T-helper 1 cell treated with Interleukin-12 subunit alpha and Interleukin-12 subunit beta and Interleukin-4 antibody, amounts not matched to agents 30 μg/mL and 1 μg/mL, for 36 hours (primary cell): ENCODE measurements around the gene KHK.
A peak's percentile ranks its signal among the peaks of the same experiment; 100 is the strongest.

Experiments used
- H3K27ac Mint-ChIP-seq: one replicate; pipeline ENCODE4 v1.8.0; 2021; ENCODE audit warnings: mild to moderate bottlenecking, mixed read lengths
- H3K27me3 Mint-ChIP-seq: one replicate; pipeline ENCODE4 v1.8.0; 2021; ENCODE audit warnings: low read depth, mixed read lengths
- H3K36me3 Mint-ChIP-seq: one replicate; pipeline ENCODE4 v1.8.0; 2021; ENCODE audit warnings: low read depth, mixed read lengths
- H3K4me1 Mint-ChIP-seq: one replicate; pipeline ENCODE4 v1.8.0; 2021; ENCODE audit warnings: low read depth, mixed read lengths
- H3K4me3 Mint-ChIP-seq: one replicate; pipeline ENCODE4 v1.8.0; 2021; ENCODE audit warnings: mild to moderate bottlenecking, moderate library complexity, mixed read lengths
- H3K9me3 Mint-ChIP-seq: one replicate; pipeline ENCODE4 v1.8.0; 2021; ENCODE audit warnings: mixed read lengths

The KHK gene

DNA sequence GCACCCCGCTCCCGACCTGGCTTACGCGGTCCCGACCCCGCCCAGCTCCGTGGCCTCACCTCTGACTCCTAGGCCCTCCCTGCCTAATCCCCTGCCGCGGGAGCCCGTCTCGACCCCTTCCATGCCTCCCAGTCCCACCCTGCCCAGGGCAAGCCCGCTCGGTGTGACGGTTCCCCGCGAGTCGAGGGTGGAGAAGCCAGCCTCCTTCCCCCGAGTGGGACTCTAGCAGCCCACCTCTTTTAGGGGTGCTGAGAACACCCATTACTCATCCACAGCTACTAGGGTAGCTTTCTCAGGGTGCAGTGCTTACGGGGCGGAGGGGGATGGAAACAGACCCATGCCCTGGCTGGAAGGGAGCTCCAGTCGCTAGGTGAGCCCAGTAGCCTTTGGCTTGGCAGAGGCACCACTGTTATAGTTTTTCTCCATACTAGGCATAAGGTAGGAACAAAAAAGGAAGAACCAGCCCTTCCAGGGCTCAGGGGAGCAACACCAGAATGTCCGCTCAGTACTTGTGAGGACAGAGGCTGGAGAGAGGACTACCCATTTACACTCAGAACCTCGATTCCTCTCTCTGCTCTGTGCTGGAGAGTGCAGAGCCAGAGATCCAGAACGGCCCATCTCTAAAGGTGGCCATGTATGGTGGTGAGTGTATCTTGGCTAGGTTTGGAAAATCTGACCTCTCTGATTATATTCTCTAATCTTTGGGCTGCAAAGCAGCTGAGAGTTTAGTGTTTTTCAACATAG is 34.5 kb upstream of the KHK start:
- H3K36me3 Mint-ChIP-seq: peaks cover 25% of the 10 kb centered on the region
- peak overlapping the region; percentile 74 for H3K27ac Mint-ChIP-seq
- peak overlapping the region; percentile 88 for H3K4me3 Mint-ChIP-seq
- H3K9me3 Mint-ChIP-seq: peaks cover 3% of the 10 kb centered on the region
- H3K4me1 Mint-ChIP-seq: peaks cover 26% of the 10 kb centered on the region
- H3K27me3 Mint-ChIP-seq: peaks cover 11% of the 10 kb centered on the region

DNA sequence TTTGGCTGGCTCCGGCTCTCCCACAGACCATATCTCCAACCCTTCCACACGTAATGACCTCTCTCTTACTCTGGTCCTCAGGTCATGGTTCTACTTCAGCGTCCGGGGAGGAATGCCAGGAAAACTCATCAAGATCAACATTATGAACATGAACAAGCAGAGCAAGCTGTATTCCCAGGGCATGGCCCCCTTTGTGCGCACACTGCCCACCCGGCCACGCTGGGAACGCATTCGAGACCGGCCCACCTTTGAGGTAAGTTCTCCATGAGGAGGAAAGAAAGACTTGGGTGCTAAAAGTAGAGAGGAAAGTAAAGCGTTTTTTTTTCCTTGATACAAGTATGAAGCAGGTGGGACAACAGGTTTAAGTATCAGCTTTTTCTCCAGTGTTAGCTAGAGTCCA is 33.3 kb upstream of the KHK start:
- Mint-ChIP-seq H3K27ac (no peak overlapping the region), H3K27me3 (peaks cover 11% of the 10 kb centered on the region)

DNA sequence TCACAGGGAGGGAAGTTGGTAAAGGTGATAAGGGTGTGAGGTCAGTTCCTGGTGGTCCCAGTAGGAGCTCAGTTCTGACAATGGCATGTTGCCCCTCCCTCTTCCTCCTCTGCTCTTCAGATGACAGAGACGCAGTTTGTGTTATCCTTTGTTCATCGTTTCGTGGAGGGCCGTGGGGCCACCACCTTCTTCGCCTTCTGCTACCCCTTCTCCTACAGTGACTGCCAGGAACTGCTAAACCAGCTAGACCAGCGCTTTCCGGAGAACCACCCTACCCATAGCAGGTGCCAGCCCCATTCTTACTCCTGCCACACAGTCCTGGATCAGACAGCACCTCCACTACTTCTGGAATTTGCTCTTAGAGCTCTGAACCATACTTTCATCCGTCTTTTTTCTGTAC is 32.8 kb upstream of the KHK start:
- Mint-ChIP-seq H3K27ac (no peak overlapping the region), H3K9me3 (peaks cover 3% of the 10 kb centered on the region), H3K27me3 (peaks cover 11% of the 10 kb centered on the region), H3K4me1 (peaks cover 20% of the 10 kb centered on the region), H3K36me3 (peaks cover 22% of the 10 kb centered on the region), H3K4me3 (peak overlapping the region; percentile 2)

More for the DNA sequence above, 33.3 kb upstream of the KHK start:
- peaks cover 3% of the 10 kb centered on the region for H3K9me3 Mint-ChIP-seq
- peaks cover 22% of the 10 kb centered on the region for H3K36me3 Mint-ChIP-seq
- H3K4me3 Mint-ChIP-seq: peak overlapping the region; percentile 28
- H3K4me1 Mint-ChIP-seq: peaks cover 20% of the 10 kb centered on the region

DNA sequence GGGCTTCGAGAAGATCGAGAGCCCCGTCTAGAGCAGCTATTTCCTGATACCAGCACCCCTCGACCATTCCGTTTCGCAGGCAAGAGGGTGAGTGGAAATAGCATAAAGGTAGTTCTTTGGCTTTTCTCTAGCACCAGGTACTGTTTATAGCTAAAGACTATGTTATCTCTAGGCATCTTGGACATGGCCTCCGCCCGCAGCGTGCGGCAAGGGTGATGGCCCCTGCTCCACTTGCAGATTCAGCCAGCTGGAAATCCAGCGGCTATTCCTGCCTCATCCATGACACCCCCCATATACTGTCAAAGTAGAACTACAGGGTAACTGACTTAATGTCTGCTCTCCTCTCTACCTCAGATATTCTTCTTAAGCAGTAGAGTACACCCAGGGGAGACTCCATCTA is 31.9 kb upstream of the KHK start:
- Mint-ChIP-seq H3K4me3 (no peak overlapping the region), H3K4me1 (peaks cover 16% of the 10 kb centered on the region), H3K9me3 (peaks cover 3% of the 10 kb centered on the region), H3K27me3 (peaks cover 11% of the 10 kb centered on the region), H3K27ac (no peak overlapping the region), H3K36me3 (peaks cover 22% of the 10 kb centered on the region)

DNA sequence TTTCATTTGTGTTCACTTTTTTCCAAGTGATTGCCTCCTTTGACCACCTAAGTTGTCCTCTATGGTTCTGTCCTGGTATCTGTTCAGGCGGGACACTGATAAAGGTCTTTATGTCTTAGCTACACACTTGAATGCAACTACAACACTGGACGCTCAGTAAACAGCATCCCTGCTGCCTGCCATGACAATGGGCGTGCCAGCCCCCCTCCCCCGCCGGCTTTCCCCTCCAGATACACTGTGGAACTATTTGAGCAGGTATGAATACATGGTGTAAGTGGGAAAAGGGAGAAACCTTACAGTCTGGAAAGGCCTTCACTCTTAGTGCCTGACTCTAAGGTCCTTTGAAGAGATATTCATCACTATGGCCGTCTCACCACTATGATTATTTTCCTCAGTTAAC is 29.4 kb upstream of the KHK start:
- Mint-ChIP-seq H3K36me3 (peaks cover 18% of the 10 kb centered on the region), H3K27me3 (no peaks in the 10 kb centered on the region), H3K9me3 (no peaks in the 10 kb centered on the region), H3K27ac (no peak overlapping the region), H3K4me3 (no peak overlapping the region), H3K4me1 (peaks cover 6% of the 10 kb centered on the region)

DNA sequence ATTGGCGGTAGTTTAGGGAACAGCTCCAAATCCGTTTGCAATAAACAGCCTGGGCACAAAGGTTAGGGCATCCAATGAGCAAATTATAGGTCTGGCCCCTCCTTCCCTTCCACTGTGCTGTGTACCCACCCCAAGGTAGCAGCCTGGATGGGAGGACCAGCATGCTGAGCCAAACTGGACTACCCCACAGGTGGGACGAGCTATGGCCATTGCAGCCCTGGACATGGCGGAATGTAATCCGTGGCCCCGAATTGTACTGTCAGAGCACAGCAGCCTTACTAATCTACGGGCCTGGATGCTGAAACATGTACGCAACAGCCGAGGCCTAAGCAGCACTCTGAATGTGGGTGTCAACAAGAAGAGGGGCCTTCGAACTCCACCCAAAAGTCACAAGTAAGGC is 28.4 kb upstream of the KHK start:
- peaks cover 8% of the 10 kb centered on the region for H3K4me1 Mint-ChIP-seq
- no peak overlapping the region for H3K27ac Mint-ChIP-seq
- peaks cover 24% of the 10 kb centered on the region for H3K36me3 Mint-ChIP-seq

DNA sequence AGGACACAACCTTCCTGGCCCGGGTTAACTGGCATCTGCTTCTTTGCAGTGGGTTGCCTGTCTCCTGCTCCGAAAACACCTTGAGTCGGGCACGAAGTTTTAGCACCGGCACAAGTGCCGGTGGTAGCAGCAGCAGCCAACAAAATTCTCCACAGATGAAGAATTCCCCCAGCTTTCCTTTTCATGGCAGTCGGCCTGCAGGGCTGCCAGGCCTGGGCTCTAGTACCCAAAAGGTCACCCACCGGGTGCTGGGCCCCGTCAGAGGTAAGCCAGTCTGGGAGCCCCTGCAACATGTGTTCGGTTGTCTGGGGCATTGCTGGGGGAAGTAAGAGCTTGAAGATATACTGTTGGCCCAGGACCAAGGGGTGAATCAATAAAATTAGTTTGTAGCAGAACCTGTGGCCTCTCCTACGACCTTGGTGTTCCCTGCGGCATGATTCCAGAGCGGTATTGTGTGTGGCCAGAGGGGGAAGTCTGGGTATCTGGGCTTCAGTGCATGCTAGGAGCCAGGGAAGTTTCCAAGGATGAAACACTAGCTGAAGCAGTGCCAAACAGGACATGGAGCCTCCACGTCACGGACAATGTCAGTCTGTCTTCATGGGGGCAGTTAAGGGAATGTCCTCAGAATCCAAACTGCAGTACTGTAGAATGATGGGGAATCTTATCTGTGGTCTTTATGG is 27.3 kb upstream of the KHK start:
- Mint-ChIP-seq H3K36me3 (peaks cover 28% of the 10 kb centered on the region), H3K27ac (no peak overlapping the region)

More for the DNA sequence above, 28.4 kb upstream of the KHK start:
- Mint-ChIP-seq H3K27me3 (no peaks in the 10 kb centered on the region), H3K9me3 (no peaks in the 10 kb centered on the region), H3K4me3 (no peak overlapping the region)

DNA sequence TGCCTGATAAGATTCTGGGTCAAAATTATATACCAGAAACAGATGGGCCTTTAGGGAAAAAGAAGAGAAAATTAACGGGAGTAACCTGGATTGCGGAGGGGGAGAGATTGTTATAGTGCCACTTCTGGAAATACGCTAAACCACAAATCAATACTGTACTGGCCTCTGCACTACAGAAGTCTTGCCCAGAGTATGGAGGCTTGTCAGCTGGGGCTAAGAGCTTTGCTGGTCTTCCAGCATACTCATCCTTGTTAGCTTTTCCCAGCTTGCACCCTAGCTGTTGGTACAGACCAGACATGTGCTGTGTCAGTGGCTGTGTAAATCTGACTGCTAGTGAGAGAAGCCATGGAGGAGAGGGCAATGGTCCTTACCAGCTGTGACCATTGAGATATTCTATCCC is 26.2 kb upstream of the KHK start:
- H3K27ac Mint-ChIP-seq: no peak overlapping the region
- H3K27me3 Mint-ChIP-seq: no peaks in the 10 kb centered on the region
- peaks cover 27% of the 10 kb centered on the region for H3K36me3 Mint-ChIP-seq
- H3K4me3 Mint-ChIP-seq: no peak overlapping the region
- peaks cover 7% of the 10 kb centered on the region for H3K4me1 Mint-ChIP-seq
- no peaks in the 10 kb centered on the region for H3K9me3 Mint-ChIP-seq

More for the DNA sequence above, 27.3 kb upstream of the KHK start:
- Mint-ChIP-seq H3K4me1 (peaks cover 5% of the 10 kb centered on the region), H3K4me3 (no peak overlapping the region), H3K27me3 (no peaks in the 10 kb centered on the region), H3K9me3 (no peaks in the 10 kb centered on the region)

DNA sequence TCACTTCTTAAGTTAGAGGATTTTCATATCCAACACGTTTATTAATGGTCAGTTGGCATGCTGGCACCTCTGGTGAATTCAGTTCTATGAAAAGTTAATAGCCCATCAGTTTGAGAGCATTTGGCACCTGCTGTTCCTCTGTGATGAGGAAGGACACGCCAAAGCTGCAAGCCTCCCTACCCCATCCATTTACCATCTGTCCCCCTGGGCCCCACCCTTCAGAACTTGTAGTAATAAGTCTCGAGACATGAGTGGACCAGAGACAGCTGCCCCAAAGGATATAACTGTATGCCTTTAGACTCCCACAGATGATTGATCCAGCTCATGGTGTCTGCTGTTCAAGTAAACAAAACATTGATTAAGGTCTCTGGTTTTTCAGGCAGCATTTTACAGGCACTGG is 21.4 kb upstream of the KHK start:
- no peaks in the 10 kb centered on the region for H3K27me3 Mint-ChIP-seq
- peaks cover 28% of the 10 kb centered on the region for H3K4me1 Mint-ChIP-seq
- H3K36me3 Mint-ChIP-seq: peaks cover 53% of the 10 kb centered on the region
- H3K9me3 Mint-ChIP-seq: no peaks in the 10 kb centered on the region
- no peak overlapping the region for H3K4me3 Mint-ChIP-seq
- no peak overlapping the region for H3K27ac Mint-ChIP-seq

DNA sequence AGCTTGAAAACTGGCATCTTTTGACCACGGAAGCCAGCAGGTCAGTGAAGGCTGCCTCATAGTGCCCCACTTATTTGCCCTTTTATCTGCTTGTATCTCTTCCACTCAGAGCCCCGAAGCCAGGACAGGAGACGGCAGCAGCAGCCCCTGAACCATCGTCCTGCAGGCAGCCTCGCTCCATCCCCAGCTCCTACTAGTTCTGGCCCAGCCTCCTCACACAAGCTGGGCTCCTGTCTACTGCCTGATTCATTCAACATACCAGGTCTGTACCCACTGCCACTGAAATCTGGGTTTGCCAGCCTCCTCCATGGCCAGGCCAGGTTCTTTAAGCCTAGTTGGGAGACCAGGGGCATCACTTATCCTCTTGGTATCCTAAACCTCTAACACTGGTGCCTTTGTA is 19.2 kb upstream of the KHK start:
- H3K4me3 Mint-ChIP-seq: no peak overlapping the region
- H3K27ac Mint-ChIP-seq: no peak overlapping the region
- H3K27me3 Mint-ChIP-seq: no peaks in the 10 kb centered on the region
- H3K4me1 Mint-ChIP-seq: peaks cover 39% of the 10 kb centered on the region
- H3K9me3 Mint-ChIP-seq: no peaks in the 10 kb centered on the region
- H3K36me3 Mint-ChIP-seq: peaks cover 53% of the 10 kb centered on the region

DNA sequence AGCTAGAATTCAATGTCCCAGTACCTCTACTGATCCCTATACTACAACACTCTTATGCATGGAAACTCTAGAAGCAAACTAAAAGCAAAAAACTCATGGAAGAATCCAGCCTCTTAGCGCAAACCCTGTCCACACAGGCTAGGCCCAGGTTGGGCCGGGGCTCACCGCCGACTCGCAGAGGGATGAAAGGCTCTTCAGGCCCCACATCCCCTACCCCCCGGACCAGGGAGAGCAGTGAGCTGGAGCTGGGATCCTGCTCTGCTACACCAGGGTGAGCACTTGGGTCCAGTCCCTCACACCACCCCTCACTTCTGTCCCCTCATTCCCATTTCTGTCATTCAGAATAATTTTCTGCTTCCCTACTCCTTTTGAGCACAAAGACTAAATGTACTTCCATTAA is 17.1 kb upstream of the KHK start:
- peaks cover 50% of the 10 kb centered on the region for H3K4me1 Mint-ChIP-seq
- peak overlapping the region; percentile 98 for H3K4me3 Mint-ChIP-seq
- no peaks in the 10 kb centered on the region for H3K27me3 Mint-ChIP-seq
- H3K36me3 Mint-ChIP-seq: peaks cover 43% of the 10 kb centered on the region
- peak overlapping the region; percentile 38 for H3K27ac Mint-ChIP-seq
- no peaks in the 10 kb centered on the region for H3K9me3 Mint-ChIP-seq

DNA sequence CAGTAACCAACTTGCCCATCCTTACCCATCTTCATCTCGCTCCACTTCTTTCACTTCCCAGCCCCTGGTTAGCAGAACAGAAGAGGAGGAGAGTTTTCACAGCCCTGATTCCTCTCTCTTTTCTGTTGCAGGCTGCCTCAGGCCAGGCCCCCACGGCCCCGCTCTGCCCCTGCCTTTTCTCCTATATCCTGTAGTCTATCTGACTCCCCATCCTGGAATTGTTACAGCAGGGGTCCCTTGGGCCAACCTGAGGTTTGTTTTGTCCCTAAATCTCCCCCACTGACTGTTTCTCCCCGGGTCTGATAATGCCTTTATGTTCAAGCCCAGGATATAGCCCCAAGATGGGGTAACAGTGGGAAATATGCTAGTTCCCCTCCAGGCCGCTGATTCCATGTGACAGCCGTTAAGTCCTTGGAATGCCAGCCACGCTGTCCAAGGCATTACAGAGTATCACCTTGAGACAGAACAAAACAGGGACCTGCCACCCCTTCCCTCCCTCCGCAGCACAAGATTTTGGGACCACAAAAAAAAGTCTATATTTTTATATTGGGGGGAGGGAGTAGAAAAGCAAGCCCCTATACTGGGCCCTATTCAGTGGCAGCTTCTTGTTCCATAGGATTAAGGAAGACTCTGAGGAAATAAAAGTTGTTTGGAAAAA is 16.5 kb upstream of the KHK start:
- Mint-ChIP-seq H3K36me3 (peaks cover 42% of the 10 kb centered on the region), H3K4me1 (peaks cover 57% of the 10 kb centered on the region), H3K27me3 (no peaks in the 10 kb centered on the region)

DNA sequence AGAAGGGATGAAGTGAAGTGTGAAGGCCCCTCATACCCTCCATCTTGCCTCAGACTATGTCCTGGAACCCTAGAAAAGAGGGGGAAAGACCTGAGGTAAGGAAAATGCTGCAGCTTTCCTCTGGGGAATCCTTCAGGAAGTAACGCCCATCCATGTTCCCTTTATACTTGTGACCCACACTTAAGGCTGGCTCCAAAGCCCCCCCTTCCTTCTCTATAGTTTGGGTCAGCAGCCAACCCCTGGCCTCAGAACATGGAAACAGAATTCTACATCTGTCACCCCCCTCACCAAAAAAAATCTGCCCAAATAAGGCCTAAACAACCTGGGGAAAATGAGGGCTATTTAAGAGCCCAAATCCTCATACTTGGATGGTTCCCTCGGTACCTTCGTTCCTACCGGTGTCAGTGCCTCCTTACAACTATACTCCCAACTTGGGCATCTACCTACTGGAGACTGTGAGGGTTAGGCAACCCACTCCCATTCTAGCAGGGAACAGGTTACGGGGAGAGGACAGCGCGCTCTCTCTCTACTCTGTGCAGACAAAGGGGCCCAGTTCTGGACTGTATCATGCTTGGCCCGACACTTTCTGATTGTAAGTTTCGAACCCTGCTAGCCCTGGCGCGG is 15.8 kb upstream of the KHK start:
- peaks cover 56% of the 10 kb centered on the region for H3K4me1 Mint-ChIP-seq
- peak overlapping the region; percentile 98 for H3K4me3 Mint-ChIP-seq
- H3K27me3 Mint-ChIP-seq: no peaks in the 10 kb centered on the region
- peak overlapping the region; percentile 95 for H3K27ac Mint-ChIP-seq
- H3K36me3 Mint-ChIP-seq: peaks cover 38% of the 10 kb centered on the region
- H3K9me3 Mint-ChIP-seq: no peaks in the 10 kb centered on the region

More for the DNA sequence above, 16.5 kb upstream of the KHK start:
- Mint-ChIP-seq H3K27ac (peak overlapping the region; percentile 95), H3K9me3 (no peaks in the 10 kb centered on the region), H3K4me3 (peak overlapping the region; percentile 98)

DNA sequence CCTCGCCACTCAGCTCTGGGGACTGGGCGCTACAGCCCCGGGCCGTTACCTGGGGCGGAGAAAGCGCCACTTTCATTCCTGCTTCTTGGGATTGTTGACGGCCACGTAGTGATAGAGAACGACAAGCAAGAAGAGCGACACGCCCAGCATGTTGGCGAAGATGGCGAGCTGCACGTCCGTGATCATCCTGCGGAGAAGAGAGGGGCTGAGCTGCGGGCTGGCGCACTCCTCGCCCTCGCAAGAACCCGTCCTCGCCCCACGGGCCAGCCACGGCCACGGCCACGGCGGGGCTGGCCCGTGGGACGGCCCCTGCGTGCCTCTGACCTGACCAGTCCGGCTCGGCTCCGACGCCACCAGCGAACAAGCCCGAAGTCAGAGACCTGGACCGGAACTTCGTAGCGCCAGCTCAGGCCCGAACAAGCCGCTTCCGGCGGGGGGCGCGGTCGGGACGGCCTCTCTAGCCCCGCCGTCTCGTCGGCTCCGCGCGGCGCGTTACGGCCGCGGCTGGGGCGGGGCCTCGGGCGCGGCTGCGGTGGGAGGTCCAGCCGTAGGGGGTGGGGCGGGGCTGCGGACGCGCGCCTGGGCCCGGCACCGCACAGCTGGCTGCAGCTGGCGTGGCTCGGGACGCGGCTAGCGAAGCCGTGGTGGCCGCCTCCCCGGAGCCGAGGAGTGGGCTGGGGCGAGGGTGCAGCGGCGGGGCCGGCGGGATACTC is 15.1 kb upstream of the KHK start, which contains the start of gene OST4:
TSS of gene OST4 (minus strand) at position 378 of the 713 bp plus-strand sequence.
- Mint-ChIP-seq H3K9me3 (no peaks in the 10 kb centered on the region), H3K27me3 (no peaks in the 10 kb centered on the region), H3K36me3 (peaks cover 35% of the 10 kb centered on the region), H3K27ac (peak within 1 kb of the TSS; percentile 95), H3K4me1 (peaks cover 61% of the 10 kb centered on the region), H3K4me3 (peak within 1 kb of the TSS; percentile 98)
